Neural progenitor cell (in vitro differentiated cells): ENCODE data around the gene MOV10L1. TPM values are rescaled to one million over a fixed set of nuclear protein-coding genes. Genes with fewer than 3 reads are reported as not detected.

Source experiments
- DNase-seq: peaks from one replicate; pipeline ENCODE4 v3.0.0-alpha.2; 2016; ENCODE audit warnings: low spot score
- H2AFZ ChIP-seq: fragments of 200-600 bp; sonication (generic); replicated peaks from 2 replicates; pipeline ENCODE4 v1.6.1; 2016; ENCODE audit warnings: antibody characterized with exemption
- H3F3A ChIP-seq: fragments of 200-600 bp; sonication (generic); 2 replicates; pipeline ENCODE4 v1.6.1; 2016; ENCODE audit warnings: antibody characterized with exemption, low read depth
- H3K27ac ChIP-seq: fragments of 200-600 bp; sonication (generic); 2 replicates; pipeline ENCODE4 v1.5.1; 2016; ENCODE audit warnings: mild to moderate bottlenecking
- H3K27me3 ChIP-seq: fragments of 200-600 bp; sonication (generic); 2 replicates; pipeline ENCODE4 v1.6.1; 2016; ENCODE audit warnings: mild to moderate bottlenecking, moderate library complexity
- H3K36me3 ChIP-seq: fragments of 200-600 bp; sonication (generic); 2 replicates; pipeline ENCODE4 v1.5.1; 2016
- H3K4me1 ChIP-seq: fragments of 200-600 bp; sonication (generic); 2 replicates; pipeline ENCODE4 v1.6.1; 2016; ENCODE audit warnings: mixed run types
- H3K4me2 ChIP-seq: fragments of 200-600 bp; sonication (generic); 2 replicates; pipeline ENCODE4 v1.6.1; 2016
- H3K4me3 ChIP-seq: fragments of 200-600 bp; sonication (generic); 2 replicates; pipeline ENCODE4 v1.5.1; 2016
- H3K79me2 ChIP-seq: fragments of 200-600 bp; sonication (generic); 2 replicates; pipeline ENCODE4 v1.6.1; 2016; ENCODE audit warnings: low read depth
- H3K9ac ChIP-seq: fragments of 200-600 bp; sonication (generic); 2 replicates; pipeline ENCODE4 v1.6.1; 2016
- H3K9me3 ChIP-seq: fragments of 200-600 bp; sonication (generic); 2 replicates; pipeline ENCODE4 v1.5.1; 2016; ENCODE audit warnings: low read depth
- H4K20me1 ChIP-seq: fragments of 200-600 bp; sonication (generic); 2 replicates; pipeline ENCODE4 v1.6.1; 2016; ENCODE audit warnings: low read depth
- H3K27ac Mint-ChIP-seq: 3 replicates; pipeline ENCODE4 v1.8.0; 2021; ENCODE audit warnings: mixed read lengths
- H3K27me3 Mint-ChIP-seq: 2 replicates; pipeline ENCODE4 v1.8.0; 2022; ENCODE audit warnings: low read depth, mild to moderate bottlenecking, inconsistent platforms, moderate library complexity, mixed read lengths; ENCODE audit not compliant: insufficient read depth
- H3K36me3 Mint-ChIP-seq: 3 replicates; pipeline ENCODE4 v1.8.0; 2021; ENCODE audit warnings: mixed read lengths
- H3K4me1 Mint-ChIP-seq: 3 replicates; pipeline ENCODE4 v1.8.0; 2021; ENCODE audit warnings: mixed read lengths
- H3K4me3 Mint-ChIP-seq: 3 replicates; pipeline ENCODE4 v1.8.0; 2021; ENCODE audit warnings: mild to moderate bottlenecking, moderate library complexity, mixed read lengths
- H3K9me3 Mint-ChIP-seq: 3 replicates; pipeline ENCODE4 v1.8.0; 2020; ENCODE audit warnings: mixed read lengths
- CTCF ChIP-seq: fragments of 200-600 bp; sonication (generic); IDR thresholded peaks from 2 replicates; pipeline ENCODE4 v1.5.1; 2017; ENCODE audit warnings: antibody characterized with exemption, mild to moderate bottlenecking
- EZH2 ChIP-seq: fragments of 200-600 bp; sonication (generic); IDR thresholded peaks from 2 replicates; pipeline ENCODE4 v1.6.1; 2017; ENCODE audit warnings: antibody characterized with exemption, mild to moderate bottlenecking, moderate library complexity
- EZH2phosphoT487 ChIP-seq: fragments of 200-600 bp; sonication (generic); IDR thresholded peaks from 2 replicates; pipeline ENCODE4 v1.6.1; 2017; ENCODE audit warnings: antibody characterized with exemption
- total RNA-seq: library from RNA; depleted of rRNA; stranded (reverse); fragments of >200 nt; gene quantifications from 2 replicates; pipeline ENCODE4 v1.2.3, GENCODE V29; 2015; ENCODE audit warnings: low replicate concordance

Gene MOV10L1
- total RNA-seq, 1 donor from 2014 or later, result not detected

- no peak overlapping the region for H3K27ac Mint-ChIP-seq
- TF ChIP-seq EZH2 (no peak), CTCF (no peak), EZH2phosphoT487 (no peak)
- Histone ChIP-seq H3F3A (peaks cover 6% of the 10 kb centered on the region), H4K20me1 (peaks cover 11% of the 10 kb centered on the region), H3K4me3 (no peak overlapping the region), H3K27ac (no peak overlapping the region), H3K36me3 (no peaks in the 10 kb centered on the region), H3K79me2 (peaks cover 15% of the 10 kb centered on the region), H3K27me3 (peaks cover 16% of the 10 kb centered on the region), H3K9me3 (no peaks in the 10 kb centered on the region), H3K9ac (no peak overlapping the region), H3K4me2 (no peak overlapping the region), H2AFZ (no peak overlapping the region), H3K4me1 (peaks cover 14% of the 10 kb centered on the region)
- no peaks in the 10 kb centered on the region for H3K9me3 Mint-ChIP-seq
- no peak for DNase-seq
- peaks cover 15% of the 10 kb centered on the region for H3K4me1 Mint-ChIP-seq
- H3K4me3 Mint-ChIP-seq, result no peak overlapping the region
- H3K36me3 Mint-ChIP-seq, result peaks cover 2% of the 10 kb centered on the region
- H3K27me3 Mint-ChIP-seq, result peaks cover 3% of the 10 kb centered on the region
Observed at GRCh38 chr22:50182176-50183081, 92.6 kb downstream of the MOV10L1 start.

- no peak overlapping the region for H3K9ac ChIP-seq
- H3K4me2 ChIP-seq, result no peak overlapping the region
- H2AFZ ChIP-seq, result no peak overlapping the region
- no peak overlapping the region for H3K27ac Mint-ChIP-seq
- peaks cover 16% of the 10 kb centered on the region for H3K27me3 ChIP-seq
- peaks cover 16% of the 10 kb centered on the region for H4K20me1 ChIP-seq
- peaks cover 6% of the 10 kb centered on the region for H3F3A ChIP-seq
- peaks cover 3% of the 10 kb centered on the region for H3K27me3 Mint-ChIP-seq
- H3K4me1 ChIP-seq, result peaks cover 14% of the 10 kb centered on the region
- H3K4me1 Mint-ChIP-seq, result peaks cover 14% of the 10 kb centered on the region
- H3K79me2 ChIP-seq, result peaks cover 17% of the 10 kb centered on the region
- DNase-seq, result no peak
- H3K9me3 ChIP-seq, result no peaks in the 10 kb centered on the region
- no peak overlapping the region for H3K27ac ChIP-seq
- TF ChIP-seq EZH2phosphoT487 (no peak), EZH2 (no peak), CTCF (no peak)
- no peak overlapping the region for H3K4me3 ChIP-seq
- H3K9me3 Mint-ChIP-seq, result no peaks in the 10 kb centered on the region
- H3K4me3 Mint-ChIP-seq, result peak overlapping the region; percentile 55
- H3K36me3 Mint-ChIP-seq, result no peaks in the 10 kb centered on the region
- H3K36me3 ChIP-seq, result no peaks in the 10 kb centered on the region
Observed at GRCh38 chr22:50183141-50183971, 93.5 kb downstream of the MOV10L1 start.

GRCh38 chr22:50184004-50184901, 94.4 kb downstream of the MOV10L1 start:
- peaks cover 6% of the 10 kb centered on the region for H3F3A ChIP-seq
- H3K27me3 Mint-ChIP-seq, result peaks cover 3% of the 10 kb centered on the region
- no peaks in the 10 kb centered on the region for H3K9me3 ChIP-seq
- TF ChIP-seq CTCF, result no peak
- TF ChIP-seq EZH2, result no peak
- TF ChIP-seq EZH2phosphoT487, result no peak
- peak; percentile 63 for DNase-seq
- no peak overlapping the region for H3K4me3 ChIP-seq
- peaks cover 16% of the 10 kb centered on the region for H3K27me3 ChIP-seq
- H3K4me3 Mint-ChIP-seq, result peak overlapping the region; percentile 70
- H3K27ac ChIP-seq, result no peak overlapping the region
- H3K4me1 ChIP-seq, result peaks cover 14% of the 10 kb centered on the region
- no peak overlapping the region for H3K27ac Mint-ChIP-seq
- H3K9ac ChIP-seq, result no peak overlapping the region
- peak overlapping the region; percentile 18 for H3K4me2 ChIP-seq
- no peak overlapping the region for H2AFZ ChIP-seq
- peaks cover 17% of the 10 kb centered on the region for H3K79me2 ChIP-seq
- H3K9me3 Mint-ChIP-seq, result no peaks in the 10 kb centered on the region
- no peaks in the 10 kb centered on the region for H3K36me3 Mint-ChIP-seq
- H3K4me1 Mint-ChIP-seq, result peaks cover 14% of the 10 kb centered on the region
- H4K20me1 ChIP-seq, result peaks cover 25% of the 10 kb centered on the region
- H3K36me3 ChIP-seq, result no peaks in the 10 kb centered on the region
